Stimulated activated CD4-positive, alpha-beta T cell treated with anti-CD3 and anti-CD28 coated beads, Interleukin-1b, Interleukin-23, amount 100 ng/mL, for 1 hour (primary cell): ENCODE measurements around the gene COA3.

Source experiments
- DNase-seq, 2 donors: peaks; one replicate each; pipeline ENCODE4 v3.0.0-alpha.2; 2020; ENCODE audit warnings: low read depth in 2 of 2

The COA3 gene

DNA sequence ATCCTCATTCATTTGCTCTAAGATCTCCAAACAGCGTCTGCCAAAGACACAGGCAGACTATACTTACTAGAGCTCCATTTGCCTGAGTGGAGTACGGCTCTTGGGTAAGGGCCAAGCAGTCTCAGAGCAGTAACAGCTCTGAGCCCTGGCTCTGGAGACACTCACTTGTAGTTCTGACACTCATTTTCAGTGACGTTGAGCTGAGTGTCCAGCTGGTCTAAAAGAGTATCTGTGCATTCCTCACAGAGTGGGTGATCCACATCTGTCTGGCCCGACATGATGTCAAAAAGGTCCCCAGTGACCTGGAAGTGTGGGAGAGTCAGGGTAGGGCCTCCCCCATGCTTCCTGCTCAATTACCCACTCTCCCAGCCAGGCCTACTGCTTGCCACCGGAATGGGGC, 19.9 kb upstream of the COA3 start:
- no peak for DNase-seq

DNA sequence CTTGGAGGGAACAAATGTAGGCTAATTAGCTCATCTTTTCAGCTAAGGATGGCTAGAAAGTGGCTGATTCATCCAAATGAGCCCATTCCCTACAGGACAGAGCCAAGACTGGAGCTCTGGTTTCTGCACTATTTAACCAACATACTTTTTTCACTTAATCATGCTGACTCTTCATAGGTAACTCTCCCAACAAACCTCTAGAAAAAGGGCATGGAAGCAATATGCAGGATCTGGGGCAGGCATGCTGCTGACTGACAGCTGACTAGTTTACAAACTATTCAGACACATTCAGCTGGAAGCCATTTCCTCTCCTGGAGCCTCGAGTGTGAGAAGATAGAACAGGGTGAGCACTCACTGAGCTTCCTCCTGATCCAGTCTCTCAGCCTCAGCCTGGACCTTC, 19.4 kb upstream of the COA3 start:
- DNase-seq = no peak

DNA sequence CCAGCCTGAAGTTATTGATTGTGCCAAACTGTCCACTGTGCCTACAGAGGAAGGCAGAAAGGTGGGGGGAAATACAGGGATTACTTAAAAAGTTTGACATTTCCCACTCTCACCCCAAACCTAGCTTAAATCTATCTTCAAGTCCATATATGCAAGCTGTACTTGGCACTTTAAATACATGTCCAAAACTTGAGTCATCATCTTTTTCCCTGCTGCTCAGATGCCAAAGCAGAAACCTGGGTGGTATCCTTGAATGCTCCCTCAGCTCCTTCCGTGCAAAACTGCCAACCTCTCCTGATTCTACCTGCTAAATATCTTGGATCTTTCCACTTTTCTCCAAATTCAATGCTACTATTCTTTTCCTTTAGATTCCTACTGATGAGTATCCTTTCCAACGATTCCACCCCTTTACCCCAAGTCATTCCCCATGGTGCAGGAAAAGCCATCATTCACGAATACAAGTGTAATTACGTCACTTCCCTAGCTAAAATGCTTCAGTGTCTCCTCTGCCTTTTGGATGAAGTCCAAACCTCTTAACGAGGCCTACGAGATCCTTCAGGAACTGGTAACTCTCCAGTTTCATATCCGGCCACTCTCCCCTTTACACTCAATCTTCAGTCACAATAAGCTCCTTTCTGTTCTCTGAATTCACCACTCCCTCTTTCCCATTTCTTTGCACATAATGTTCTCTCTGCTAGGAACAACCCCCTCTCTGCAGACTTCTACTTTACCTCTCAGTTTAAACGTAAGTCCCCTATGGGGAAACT, 16.3 kb upstream of the COA3 start:
- no peak for DNase-seq

DNA sequence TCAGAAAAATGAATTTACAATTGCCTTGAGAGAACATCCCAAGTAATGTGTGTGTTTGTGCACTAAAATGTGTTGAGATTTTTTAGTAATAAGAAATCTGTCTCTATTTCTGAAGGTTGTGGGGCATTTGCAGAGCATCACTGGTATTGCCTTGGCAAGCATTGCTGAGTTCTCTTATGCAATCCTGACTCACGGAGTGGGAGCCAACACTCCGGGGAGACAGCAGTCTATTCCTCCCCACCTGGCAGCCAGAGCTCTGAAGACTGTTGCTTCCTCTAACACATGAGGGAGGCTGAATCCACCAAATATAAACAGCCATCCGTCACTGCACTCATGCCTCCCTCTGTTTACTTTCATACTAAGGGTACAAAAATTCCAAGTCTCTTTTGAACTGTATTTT, 10.7 kb upstream of the COA3 start:
- DNase-seq = no peak

DNA sequence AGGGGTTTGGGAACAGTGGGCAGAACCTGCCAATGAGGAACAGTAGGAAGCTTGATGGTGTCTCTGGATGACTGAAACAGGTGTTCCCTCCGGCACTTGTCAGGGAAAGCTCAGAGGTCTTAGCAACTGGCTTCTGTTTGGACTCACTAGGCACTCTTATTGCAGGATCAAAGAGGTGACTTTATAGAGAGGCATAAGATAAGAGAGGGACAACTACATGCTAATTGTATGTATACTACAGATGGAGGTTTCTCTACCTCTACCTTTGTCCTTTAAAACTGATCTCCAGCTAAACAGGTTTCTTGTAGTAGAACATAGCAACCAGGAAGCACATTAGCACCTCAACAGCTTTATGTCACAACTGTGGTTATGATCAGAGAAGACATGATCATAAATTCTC, 7.7 kb upstream of the COA3 start:
- DNase-seq = no peak

DNA sequence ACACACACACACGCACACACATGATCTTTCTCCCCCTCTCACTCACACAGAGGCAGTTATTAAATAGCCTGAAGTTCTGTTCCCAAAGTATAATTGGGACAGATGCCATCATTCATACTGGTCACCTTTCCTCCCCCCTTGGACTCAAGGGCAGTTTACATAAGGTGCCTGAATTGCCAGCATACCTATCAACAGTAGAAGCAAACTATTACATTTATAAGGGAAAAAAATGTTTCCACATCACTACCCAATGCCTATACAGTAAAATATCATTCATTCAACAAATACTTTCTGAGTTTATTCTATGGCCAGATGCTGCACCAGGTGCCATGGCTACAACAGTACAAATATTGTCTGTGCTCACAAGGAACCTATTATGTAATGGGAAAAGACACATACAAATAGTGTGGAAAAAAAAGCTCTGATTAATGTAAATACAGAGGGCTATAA, 6.4 kb upstream of the COA3 start:
- DNase-seq = no peak

DNA sequence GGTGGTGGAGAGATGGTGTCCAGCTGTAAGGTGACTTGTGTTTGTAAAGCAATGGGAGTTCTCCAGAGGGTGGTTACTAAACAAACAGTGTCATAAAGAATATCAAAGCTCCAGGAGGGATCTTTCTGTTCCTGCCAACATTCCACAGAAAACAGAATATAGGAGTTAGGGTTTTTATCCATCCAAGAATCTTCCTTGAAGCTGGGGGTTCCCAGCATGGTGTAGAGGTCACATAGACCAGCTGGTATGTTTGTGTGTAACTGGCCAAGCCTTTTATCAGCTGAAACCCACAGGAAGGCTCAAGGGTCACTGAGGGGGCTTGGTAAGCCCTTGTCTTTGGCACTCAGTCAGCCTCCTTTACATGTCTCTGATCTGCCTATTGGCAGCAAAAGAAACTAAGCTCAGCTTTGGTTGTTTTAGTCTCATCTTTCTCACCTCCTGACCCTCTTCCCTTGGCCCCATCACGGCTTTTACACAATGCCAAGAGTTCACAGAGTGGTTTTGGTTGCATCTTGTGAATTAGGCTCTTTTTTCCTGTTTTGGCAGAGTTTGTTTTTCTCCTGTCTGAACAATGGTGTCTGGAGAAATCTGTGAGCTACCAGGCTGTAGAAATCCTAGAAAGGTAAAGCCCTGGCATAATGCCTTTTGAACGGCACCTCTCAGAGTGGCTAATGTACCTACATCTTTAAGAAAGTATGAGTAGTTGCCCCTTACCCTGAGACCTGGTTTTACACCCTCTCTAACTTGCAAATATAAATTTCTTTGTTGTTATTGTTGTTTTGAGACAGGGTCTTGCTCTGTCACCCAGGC, 4.8 kb upstream of the COA3 start:
- no peak for DNase-seq

DNA sequence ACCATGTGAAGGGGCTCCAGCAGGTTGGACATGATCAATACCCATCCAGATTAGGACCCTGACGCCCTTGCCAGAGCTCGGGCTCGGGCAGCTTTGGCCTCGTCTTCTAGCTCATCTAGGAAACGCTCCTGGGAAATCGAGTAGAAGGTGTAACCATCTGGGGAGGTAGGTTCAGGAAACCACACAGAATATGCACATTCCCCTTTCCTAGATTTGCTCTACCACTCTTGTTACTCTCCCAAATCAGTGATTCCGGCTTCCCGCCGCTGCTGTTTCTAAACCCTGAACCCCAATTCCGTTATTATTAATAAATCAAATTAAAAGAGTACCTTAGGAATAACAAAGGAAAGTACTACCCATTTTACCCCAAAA, 507 bp downstream of the COA3 start:
- DNase-seq = no peak

DNA sequence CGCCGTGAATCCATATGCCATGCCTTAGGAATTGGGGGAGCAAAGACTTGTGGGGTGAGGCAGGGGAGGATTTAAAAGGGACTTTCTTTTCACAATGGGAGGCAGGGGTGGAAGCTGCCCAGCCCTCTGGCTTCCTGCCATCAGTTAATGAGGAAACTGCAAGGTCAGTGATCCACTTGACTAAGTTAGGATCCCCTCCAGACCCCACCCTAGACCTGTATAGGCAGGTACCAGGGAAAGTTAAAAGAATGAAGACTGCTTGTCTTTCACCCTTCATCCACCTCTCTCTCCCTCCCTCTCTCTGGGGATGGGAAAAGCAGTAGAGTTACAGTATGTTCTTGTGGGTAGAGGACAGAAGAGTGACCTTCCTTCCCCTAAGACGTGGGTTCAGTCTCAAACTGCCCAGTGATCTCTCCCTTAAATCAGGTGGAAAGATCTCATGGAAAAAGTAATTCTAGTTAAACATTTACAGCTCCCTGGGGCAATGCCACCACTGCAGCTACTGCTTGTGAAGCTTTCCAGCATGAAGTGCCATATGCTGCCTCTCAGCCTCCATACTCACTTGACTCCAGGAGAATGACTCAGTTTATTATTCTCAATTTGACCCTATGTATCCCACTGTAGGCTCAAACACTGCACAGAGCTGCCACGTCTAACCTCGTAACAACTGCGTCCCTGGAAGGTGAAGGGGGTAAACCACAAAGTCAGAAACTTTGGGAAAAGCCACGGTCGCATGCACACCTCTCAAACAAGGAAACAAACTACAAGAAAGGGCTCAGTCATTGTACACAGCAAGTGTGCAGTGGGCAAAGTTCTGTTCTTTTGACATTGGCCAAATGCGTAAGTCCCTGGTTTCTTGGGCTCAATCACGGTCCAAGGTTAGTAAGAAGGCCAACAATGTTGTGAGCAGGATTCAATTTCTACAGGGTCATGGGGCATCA, 1.2 kb downstream of the COA3 start:
- no peak for DNase-seq

DNA sequence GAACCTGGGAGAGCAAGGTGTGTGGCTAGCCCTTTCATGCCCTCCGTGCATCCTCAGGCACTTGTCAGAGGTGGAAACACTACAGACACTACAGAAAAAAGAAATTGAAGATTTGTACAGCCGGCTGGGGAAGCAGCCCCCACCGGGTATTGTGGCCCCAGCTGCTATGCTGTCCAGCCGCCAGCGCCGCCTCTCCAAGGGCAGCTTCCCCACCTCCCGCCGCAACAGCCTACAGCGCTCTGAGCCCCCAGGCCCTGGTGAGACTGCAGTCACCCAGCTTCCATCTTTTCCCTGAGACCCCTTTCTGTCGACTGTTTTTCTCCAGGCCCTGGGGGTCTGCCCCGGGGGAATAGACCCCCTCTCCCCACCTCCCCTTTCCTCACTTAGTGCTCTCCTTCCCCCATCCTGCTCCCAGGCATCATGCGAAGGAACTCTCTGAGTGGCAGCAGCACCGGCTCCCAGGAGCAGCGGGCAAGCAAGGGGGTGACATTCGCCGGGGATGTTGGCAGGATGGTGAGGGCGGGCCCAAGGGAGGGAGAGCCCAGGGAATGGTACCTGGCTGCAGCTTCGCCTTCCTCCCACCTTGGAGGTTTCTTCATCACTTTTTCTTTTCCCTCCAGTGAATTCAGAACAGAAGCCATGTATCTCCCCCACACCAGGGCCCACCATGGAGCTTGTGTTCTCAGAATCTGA, 2.3 kb downstream of the COA3 start:
- DNase-seq = no peak

DNA sequence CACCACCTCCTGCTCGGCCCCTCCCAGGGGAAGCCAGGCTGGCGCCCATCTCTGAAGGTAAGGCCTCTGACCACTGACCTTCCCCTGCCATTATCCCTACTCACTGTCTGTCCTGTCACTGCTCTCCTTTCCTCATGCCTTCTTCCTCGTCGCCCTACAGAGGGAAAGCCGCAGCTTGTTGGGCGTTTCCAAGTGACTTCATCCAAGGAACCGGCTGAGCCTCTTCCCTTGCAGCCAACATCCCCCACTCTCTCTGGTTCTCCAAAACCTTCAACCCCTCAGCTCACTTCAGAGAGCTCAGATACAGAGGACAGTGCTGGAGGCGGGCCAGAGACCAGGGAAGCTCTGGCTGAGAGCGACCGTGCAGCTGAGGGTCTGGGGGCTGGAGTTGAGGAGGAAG, 3.0 kb downstream of the COA3 start:
- DNase-seq = no peak

DNA sequence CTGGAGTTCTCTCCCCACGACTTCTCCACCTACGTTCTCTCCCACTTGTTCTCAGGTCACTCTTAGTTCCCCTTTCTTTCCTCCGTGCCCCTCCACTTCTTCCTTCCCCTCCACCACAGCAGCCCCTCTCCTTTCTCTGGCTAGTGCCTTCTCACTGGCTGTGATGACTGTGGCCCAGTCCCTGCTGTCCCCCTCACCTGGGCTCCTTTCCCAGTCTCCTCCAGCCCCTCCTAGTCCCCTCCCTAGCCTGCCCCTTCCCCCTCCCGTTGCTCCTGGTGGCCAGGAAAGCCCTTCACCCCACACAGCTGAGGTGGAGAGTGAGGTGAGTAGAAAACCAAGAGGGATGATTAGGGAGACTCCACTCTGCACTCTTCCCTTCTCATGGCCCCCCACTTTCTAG, 3.4 kb downstream of the COA3 start:
- DNase-seq = no peak

DNA sequence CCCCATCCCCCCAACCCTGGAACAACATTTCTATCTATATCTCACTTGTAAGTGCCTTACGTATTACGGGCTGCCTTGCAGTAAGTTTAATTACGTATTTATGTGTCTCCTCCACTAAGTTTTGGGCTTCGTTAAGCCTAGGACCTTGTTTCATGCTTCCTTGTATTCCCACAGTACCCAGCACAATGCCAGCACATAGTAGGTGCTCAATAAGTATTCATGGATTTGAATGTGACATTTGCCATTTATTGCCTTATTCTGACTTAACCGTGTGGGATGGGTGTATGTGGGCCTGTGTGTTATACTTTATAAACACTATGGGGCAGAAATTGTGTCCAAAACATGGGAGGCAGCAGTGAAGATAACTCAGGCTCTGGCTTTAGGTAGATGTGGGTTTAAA, 6.0 kb downstream of the COA3 start:
- DNase-seq = no peak

DNA sequence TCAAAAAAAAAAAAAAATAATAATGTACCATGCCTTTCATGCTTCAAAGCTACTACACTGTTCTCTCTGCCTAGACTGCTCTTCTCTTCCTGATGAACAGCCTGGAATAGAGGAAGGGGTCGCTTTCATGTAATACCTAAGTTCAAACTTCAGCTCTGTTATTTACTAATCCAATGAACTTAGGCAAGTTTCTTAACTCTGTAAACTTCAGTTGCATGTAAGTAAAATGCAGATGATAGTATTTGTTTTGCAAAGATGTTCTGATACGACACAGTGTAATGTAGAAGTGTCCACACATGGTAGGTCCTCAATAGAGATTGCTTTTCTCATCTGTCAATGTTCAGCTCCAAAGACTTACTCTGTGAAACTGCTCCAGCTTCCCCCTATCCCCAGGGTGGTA, 6.6 kb downstream of the COA3 start:
- DNase-seq = no peak

DNA sequence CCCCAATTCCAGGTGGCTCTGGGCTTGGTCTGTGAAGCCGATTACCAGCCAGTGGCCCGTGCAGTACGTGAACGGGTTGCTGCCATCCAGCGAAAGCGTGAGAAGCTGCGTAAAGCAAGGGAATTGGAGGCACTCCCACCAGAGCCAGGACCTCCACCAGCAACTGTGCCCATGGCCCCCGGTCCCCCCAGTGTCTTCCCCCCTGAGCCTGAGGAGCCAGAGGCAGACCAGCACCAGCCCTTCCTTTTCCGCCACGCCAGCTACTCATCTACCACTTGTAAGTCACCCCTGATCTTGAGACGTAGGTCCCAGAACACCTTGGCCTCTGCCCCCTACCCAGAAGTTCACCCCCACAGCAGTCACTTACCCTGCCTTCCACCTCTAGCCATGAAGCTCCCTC, 11.2 kb downstream of the COA3 start:
- DNase-seq = no peak

DNA sequence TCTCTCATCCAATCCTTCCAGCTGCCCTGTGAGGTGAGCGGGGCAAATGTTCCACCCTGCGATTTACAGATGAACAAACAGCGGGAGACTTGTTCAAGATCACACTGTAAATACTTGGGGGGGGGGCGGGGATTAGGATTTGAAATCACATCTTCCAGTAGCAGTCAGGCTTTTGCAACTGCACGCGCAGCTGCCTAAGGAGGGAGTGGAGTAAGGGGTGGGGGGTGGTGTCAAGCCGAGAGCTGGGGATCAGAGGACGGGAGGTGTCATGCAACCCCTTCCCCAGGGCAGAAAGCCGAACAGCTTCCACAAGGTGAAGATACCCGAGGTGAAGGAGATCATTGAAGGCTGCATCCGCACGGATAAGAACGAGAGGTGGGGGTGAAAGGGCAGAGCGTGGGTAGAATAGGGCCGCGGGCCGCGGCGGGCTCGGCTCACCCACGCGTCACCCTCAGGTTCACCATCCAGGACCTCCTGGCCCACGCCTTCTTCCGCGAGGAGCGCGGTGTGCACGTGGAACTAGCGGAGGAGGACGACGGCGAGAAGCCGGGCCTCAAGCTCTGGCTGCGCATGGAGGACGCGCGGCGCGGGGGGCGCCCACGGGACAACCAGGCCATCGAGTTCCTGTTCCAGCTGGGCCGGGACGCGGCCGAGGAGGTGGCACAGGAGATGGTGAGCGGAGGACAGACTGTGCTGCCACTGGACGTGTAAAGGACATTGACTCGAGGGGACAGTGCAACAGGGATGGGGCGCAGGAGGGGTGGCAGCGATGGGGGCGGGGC, 13.5 kb downstream of the COA3 start:
- no peak for DNase-seq

DNA sequence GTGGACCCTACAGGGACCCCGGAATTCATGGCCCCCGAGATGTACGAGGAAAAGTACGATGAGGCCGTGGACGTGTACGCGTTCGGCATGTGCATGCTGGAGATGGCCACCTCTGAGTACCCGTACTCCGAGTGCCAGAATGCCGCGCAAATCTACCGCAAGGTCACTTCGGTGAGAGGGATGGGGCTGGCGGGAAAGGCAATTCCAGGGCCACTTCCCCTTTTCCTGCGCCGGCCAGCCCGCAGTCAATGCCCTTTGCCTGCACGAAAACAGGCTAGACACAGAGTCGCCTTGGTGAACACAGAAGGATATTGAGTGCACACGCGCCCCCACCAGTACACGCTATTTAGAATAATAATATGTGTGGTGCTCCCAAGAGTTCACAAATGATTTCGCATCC, 14.1 kb downstream of the COA3 start:
- no peak for DNase-seq

DNA sequence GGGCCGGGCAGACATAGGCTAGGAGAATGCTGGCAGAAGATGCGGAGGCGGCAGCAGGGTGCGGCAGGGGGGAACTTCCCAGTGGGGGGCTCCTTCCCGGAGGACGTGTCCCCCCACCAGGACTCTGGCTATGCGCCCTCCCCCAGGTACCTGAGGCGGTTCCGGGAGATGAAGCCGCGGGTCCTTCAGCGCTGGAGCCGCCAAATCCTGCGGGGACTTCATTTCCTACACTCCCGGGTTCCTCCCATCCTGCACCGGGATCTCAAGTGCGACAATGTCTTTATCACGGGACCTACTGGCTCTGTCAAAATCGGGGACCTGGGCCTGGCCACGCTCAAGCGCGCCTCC, 14.7 kb downstream of the COA3 start:
- DNase-seq = no peak

DNA sequence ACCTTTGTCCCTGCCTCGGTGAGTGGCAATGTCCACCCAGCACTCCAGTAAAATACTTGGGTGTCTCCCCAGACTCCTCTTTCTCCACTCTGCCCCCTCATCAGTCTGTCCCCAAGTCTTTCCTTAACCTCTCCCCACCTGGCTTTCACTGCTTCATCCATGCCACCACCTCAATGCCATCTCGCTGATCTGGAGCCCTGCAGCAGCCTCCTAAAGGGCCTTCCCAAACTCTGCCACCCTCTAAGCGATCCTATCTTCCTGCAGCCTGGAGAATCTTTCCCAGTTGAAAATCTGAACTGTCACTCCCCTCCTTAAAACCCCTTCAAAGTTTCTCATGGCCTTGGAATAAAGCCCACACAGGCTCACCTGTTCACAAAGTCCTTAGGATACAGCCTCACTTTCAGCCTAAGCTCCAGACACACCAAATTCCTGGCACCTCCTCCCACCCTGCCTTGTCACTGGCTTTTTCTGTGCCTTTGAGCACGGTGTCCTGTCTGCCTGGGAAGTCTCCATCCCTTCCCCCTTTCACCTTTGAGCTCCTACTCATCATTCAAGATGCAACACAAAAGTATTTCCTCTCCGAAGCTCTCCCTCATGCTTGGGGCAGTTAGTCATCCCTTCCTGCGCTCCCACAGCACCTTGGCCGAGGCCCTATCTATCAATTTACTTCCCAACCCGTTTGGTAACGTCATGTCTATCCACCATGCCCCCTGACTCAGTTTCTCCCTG, 15.3 kb downstream of the COA3 start:
- DNase-seq = no peak
